K562 (cell line): ENCODE data around the gene CNTN4. TPM values are rescaled to one million over a fixed set of nuclear protein-coding genes. Genes with fewer than 3 reads are reported as not detected.

ENCODE experiments used
- ATAC-seq: fragments of 200-7000 bp; cut with Tn5 transposase; 3 replicates; pipeline ENCODE4 v1.9.1; 2020; ENCODE audit warnings: moderate library complexity
- BruUV-seq: library from RNA; stranded (reverse); fragments of 400-500 nt; replicated peaks from 2 replicates; lab custom pipeline; 2021; lab: Mats Ljungman, UMichigan
- CTCF ChIA-PET: fragments of 300-600 bp; formaldehyde crosslinking; extraction: SDS; loops from one replicate; lab custom pipeline; 2021; ENCODE audit warnings: low intra/inter-chr PET ratio; lab: Yijun Ruan, JAX
- POLR2A ChIA-PET: fragments of 300-600, 350-650 bp; sonication (Branson Sonifier 250); formaldehyde crosslinking; extraction: SDS; loops from one replicate; lab custom pipeline; 2021; ENCODE audit warnings: antibody characterized with exemption, inconsistent platforms; lab: Yijun Ruan, JAX
- DNase-seq, 4 experiments: peaks; one replicate each; pipeline versions ENCODE4 v3.0.0 to v3.0.0-alpha.2; 2011 to 2018; ENCODE audit warnings: low spot score in 3 of 4, mixed read lengths in 3 of 4; ENCODE audit errors: extremely low read depth in 1 of 4
- FAIRE-seq: peaks from 2 replicates; lab custom pipeline; 2011; peaks lifted over from hg19 to GRCh38; lab: Jason Lieb, UNC
- H2AFZ ChIP-seq: 2 replicates; pipeline ENCODE4 v1.6.0; 2011; ENCODE audit warnings: low read depth, low read length, control low read depth, inconsistent platforms
- H3K27ac ChIP-seq: fragments of 200-600 bp; 3 replicates; pipeline ENCODE4 v1.8.0; 2011; ENCODE audit warnings: low read depth, mild to moderate bottlenecking, control low read depth, inconsistent platforms, low read length, moderate library complexity, mixed read lengths; ENCODE audit errors: extremely low read depth
- H3K27me3 ChIP-seq, 2 experiments: fragments of 300-600 bp in 1 of 2; 2 replicates in 1 of 2; 3 replicates in 1 of 2; pipeline versions ENCODE4 v1.6.0 to v1.8.0; 2011; ENCODE audit warnings: inconsistent platforms in 2 of 2, low read length in 2 of 2, mild to moderate bottlenecking in 1 of 2, mixed read lengths in 1 of 2, moderate library complexity in 1 of 2; ENCODE audit not compliant: control insufficient read depth in 2 of 2, insufficient read depth in 2 of 2
- H3K36me3 ChIP-seq: fragments of 300-600 bp; 3 replicates; pipeline ENCODE4 v1.8.0; 2011; ENCODE audit warnings: mild to moderate bottlenecking, low read length, inconsistent platforms; ENCODE audit not compliant: control insufficient read depth, insufficient read depth
- H3K4me1 ChIP-seq, 2 experiments: fragments of 200-600 bp in 1 of 2; replicated peaks in 1 of 2; 2 replicates in 1 of 2; 3 replicates in 1 of 2; pipeline versions ENCODE4 v1.5.1 to v1.8.0; 2011; ENCODE audit warnings: inconsistent platforms in 2 of 2, low read length in 2 of 2, mild to moderate bottlenecking in 1 of 2, mixed read lengths in 1 of 2, moderate library complexity in 1 of 2; ENCODE audit not compliant: control insufficient read depth in 2 of 2, insufficient read depth in 2 of 2
- H3K4me2 ChIP-seq: 2 replicates; pipeline ENCODE4 v1.6.1; 2011; ENCODE audit warnings: low read length, control low read depth, inconsistent platforms, mixed read lengths; ENCODE audit not compliant: insufficient read depth
- H3K4me3 ChIP-seq: fragments of 200-600 bp; sonication (generic), shearing (Covaris generic); 2 replicates; pipeline ENCODE4 v1.5.1; 2016; ENCODE audit warnings: control low read depth, inconsistent platforms
- H3K79me2 ChIP-seq: fragments of 200-600 bp; 3 replicates; pipeline ENCODE4 v1.8.0; 2011; ENCODE audit warnings: low read length, inconsistent platforms; ENCODE audit not compliant: control insufficient read depth, insufficient read depth
- H3K9ac ChIP-seq, 2 experiments: 2 replicates each; pipeline versions ENCODE4 v1.6.0 to v1.6.1; 2011; ENCODE audit warnings: low read depth in 2 of 2, low read length in 2 of 2, control low read depth in 1 of 2, inconsistent platforms in 1 of 2, mild to moderate bottlenecking in 1 of 2, mixed read lengths in 1 of 2; ENCODE audit not compliant: insufficient read depth in 1 of 2
- H3K9me1 ChIP-seq: one replicate; pipeline ENCODE4 v1.6.0; 2011; ENCODE audit warnings: inconsistent platforms, mild to moderate bottlenecking, low read length, moderate library complexity; ENCODE audit not compliant: control insufficient read depth, insufficient read depth
- H3K9me3 ChIP-seq: replicated peaks from 2 replicates; pipeline ENCODE4 v1.5.1; 2011; ENCODE audit warnings: low read depth, low read length, inconsistent platforms; ENCODE audit not compliant: control insufficient read depth, insufficient read depth
- H4K20me1 ChIP-seq: replicated peaks from 2 replicates; pipeline ENCODE4 v1.6.1; 2011; ENCODE audit warnings: low read length, inconsistent platforms, mixed read lengths; ENCODE audit not compliant: control insufficient read depth, insufficient read depth
- BMI1 ChIP-seq: fragments of 150-350 bp; IDR thresholded peaks from 2 replicates; pipeline ENCODE4 v1.6.1; 2014; ENCODE audit warnings: low read length
- GATAD2A ChIP-seq: fragments of 450-650 bp; IDR thresholded peaks from 2 replicates; pipeline ENCODE4 v1.6.1; 2017
- HEY1 ChIP-seq: fragments of 250-450 bp; sonication (Bioruptor Pico); IDR thresholded peaks from 2 replicates; pipeline ENCODE4 v1.5.0; 2020; ENCODE audit warnings: mild to moderate bottlenecking, moderate library complexity, borderline replicate concordance
- MED1 ChIP-seq: sonication (generic); formaldehyde crosslinking; IDR thresholded peaks from 2 replicates; pipeline ENCODE4 v1.8.1; 2023; ENCODE audit warnings: missing genetic modification reagents, borderline replicate concordance
- NCOA4 ChIP-seq: fragments of 450-650 bp; IDR thresholded peaks from 2 replicates; pipeline ENCODE4 v1.6.1; 2018; ENCODE audit warnings: mild to moderate bottlenecking; ENCODE audit not compliant: partially characterized antibody
- RUNX1 ChIP-seq: sonication (generic); IDR thresholded peaks from 2 replicates; pipeline ENCODE4 v1.6.1; 2016; ENCODE audit warnings: antibody characterized with exemption, low read depth
- SAFB ChIP-seq: fragments of 200-400 bp; formaldehyde crosslinking; IDR thresholded peaks from 2 replicates; pipeline ENCODE4 v1.6.1; 2017; ENCODE audit warnings: low read depth, low read length, borderline replicate concordance
- ZNF217 ChIP-seq: sonication (generic); formaldehyde crosslinking; IDR thresholded peaks from 2 replicates; pipeline ENCODE4 v1.8.0; 2022; ENCODE audit warnings: mild to moderate bottlenecking, missing genetic modification reagents
- ZNF274 ChIP-seq: IDR thresholded peaks from 2 replicates; pipeline ENCODE4 v1.6.1; 2011; ENCODE audit warnings: low read depth, mild to moderate bottlenecking, low read length, moderate library complexity, borderline replicate concordance
- WGBS: fragments of 100-300 bp; shearing (Covaris generic); methylation state at CpG from one replicate; pipeline ENCODE4 v1.1.6; 2016; ENCODE audit warnings: low coverage, mixed read lengths; ENCODE audit not compliant: insufficient coverage; ENCODE audit errors: missing lambda C conversion rate; 5-methylcytosine and 5-hydroxymethylcytosine counted together
- in situ Hi-C: fragments of 300-500 bp; cut with MboI; formaldehyde crosslinking; loops from 4 replicates; pipeline ENCODE4 v1.15.0; 2018; ENCODE audit warnings: inconsistent platforms, mixed read lengths
- intact Hi-C: fragments of 100-400 bp; cut with micrococcal nuclease; formaldehyde crosslinking; loops from 2 replicates; pipeline ENCODE4 v1.14.2; 2022
- polyA plus RNA-seq, 8 experiments: library from polyadenylated mRNA; depleted of rRNA in 4 of 8; stranded (reverse) in 5 of 8; unstranded in 3 of 8; fragments of >200 nt; fragmentation: Nextera tagmentation in 2 of 8; fragmentation: Illumina TruSeq in 1 of 8; extraction: Ambion mirVana in 2 of 8; extraction: Trizol in 1 of 8; gene quantifications; 2 replicates each; pipeline versions ENCODE4 v1.2.1 to v1.2.3, GENCODE V29; 2011 to 2014; ENCODE audit warnings: inconsistent platforms in 1 of 8, missing spikeins in 1 of 8
- total RNA-seq, 7 experiments: library from RNA; depleted of rRNA in 6 of 7; stranded (reverse); fragments of >200 nt in 6 of 7; fragmentation: Illumina TruSeq in 2 of 7; extraction: Trizol in 2 of 7; gene quantifications; 2 replicates each; pipeline versions ENCODE4 v1.2.1 to v1.2.3, GENCODE V29; 2011 to 2021; ENCODE audit warnings: low replicate concordance in 1 of 7
- TF ChIP-seq, protein P1 (sequence below): fragments of 250-450 bp; sonication (Bioruptor Pico); IDR thresholded peaks from 2 replicates; pipeline ENCODE4 v1.8.0; 2021; ENCODE audit warnings: moderate library complexity, mild to moderate bottlenecking, inconsistent platforms
- TF ChIP-seq, protein P2 (sequence below): fragments of 450-650 bp; formaldehyde crosslinking; IDR thresholded peaks from 2 replicates; pipeline ENCODE4 v1.4.0; 2020; ENCODE audit warnings: mild to moderate bottlenecking, mixed read lengths
- TF ChIP-seq, protein P3 (sequence below): fragments of 450-650 bp; IDR thresholded peaks from 2 replicates; pipeline ENCODE4 v1.6.1; 2016
- TF ChIP-seq, protein P4 (sequence below): fragments of 450-650 bp; formaldehyde crosslinking; IDR thresholded peaks from 2 replicates; pipeline ENCODE4 v1.4.0; 2022; ENCODE audit warnings: missing genetic modification characterization

The CNTN4 gene
- total and polyA plus RNA-seq, 9 of the 15 experiments (the other 6 are each of a cell fraction or from before 2014, with no cell fraction given): not detected

DNA sequence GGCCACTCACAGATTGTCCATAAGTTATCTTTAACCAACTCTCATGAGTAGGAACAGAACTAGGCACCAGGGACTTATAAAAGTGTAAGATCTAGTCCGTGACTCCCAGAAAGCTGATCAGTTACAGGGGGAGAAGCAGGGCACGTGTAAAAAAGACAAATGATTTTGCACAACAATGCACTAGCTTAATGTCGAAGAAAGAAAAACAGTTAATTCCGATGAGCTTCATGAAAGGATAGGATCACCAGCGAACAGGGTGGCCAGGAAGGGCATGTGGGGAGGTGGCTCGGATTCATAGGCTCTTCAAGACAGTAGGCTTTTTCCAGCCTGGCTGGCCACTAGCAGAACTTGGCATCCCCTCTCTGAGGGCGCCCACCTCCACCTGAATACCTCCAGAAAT, 921.5 kb downstream of the CNTN4 start:
- Histone ChIP-seq H3K36me3 (no peaks in the 10 kb centered on the region), H3K9ac (no peak overlapping the region), H3K27ac (no peak overlapping the region), H3K79me2 (no peaks in the 10 kb centered on the region), H3K4me3 (no peak overlapping the region), H3K4me1 (no peaks in the 10 kb centered on the region), H4K20me1 (no peaks in the 10 kb centered on the region), H3K27me3 (no peaks in the 10 kb centered on the region), H3K4me2 (no peak overlapping the region), H2AFZ (no peak overlapping the region), H3K9me3 (no peaks in the 10 kb centered on the region), H3K9me1 (no peaks in the 10 kb centered on the region)
- BruUV-seq: no TSS peak
- under 1% methylated on average over 7 of the region's 7 CpGs for WGBS
- FAIRE-seq: no peak
- intact Hi-C loops: no loop called here
- DNase-seq: no peak
- ATAC-seq: no peak
- POLR2A ChIA-PET: no interaction called here
- CTCF ChIA-PET: no interaction called here
- in situ Hi-C loops: no loop called here
- no peak for TF ChIP-seq MED1 (CRISPR knock-in tag)
- TF ChIP-seq, protein P1, sequence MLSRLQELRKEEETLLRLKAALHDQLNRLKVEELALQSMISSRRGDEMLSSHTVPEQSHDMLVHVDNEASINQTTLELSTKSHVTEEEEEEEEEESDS (CRISPR knock-in tag): no peak
- TF ChIP-seq HEY1: no peak

DNA sequence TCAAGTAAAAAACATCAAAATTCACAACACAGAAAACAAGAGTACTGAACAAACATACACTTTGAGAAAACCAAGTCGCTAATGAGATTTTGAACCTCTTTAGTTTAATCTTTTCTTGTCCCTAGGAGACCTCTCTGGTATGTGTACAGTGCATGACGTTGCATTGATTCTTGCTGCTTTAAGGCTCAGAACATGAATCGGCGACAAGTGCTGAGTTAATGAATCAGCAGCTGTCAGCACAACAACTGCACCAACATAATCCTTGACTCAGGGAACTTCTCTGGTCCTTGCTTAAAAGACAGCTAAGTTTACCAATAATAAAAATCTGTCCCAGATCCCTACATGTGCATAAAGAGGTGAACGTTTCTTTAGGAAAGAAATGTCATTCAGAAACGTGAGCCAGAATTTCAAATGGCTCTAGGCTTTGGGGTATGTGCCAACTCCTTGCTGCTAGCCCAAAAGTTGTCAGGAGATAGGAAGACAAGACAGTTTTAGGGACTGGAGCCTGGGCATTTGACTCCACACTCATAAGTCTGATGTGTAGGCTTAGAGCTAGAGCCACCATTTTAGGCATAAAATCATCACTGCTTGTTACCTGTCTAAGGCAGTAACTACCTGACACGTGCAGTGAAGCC, 924.6 kb downstream of the CNTN4 start:
- Histone ChIP-seq H3K27ac (no peak overlapping the region), H3K4me3 (no peak overlapping the region), H4K20me1 (no peaks in the 10 kb centered on the region), H3K4me1 (no peaks in the 10 kb centered on the region), H3K9me3 (no peaks in the 10 kb centered on the region), H3K9ac (no peak overlapping the region), H3K9me1 (no peaks in the 10 kb centered on the region), H3K79me2 (no peaks in the 10 kb centered on the region), H2AFZ (no peak overlapping the region), H3K27me3 (no peaks in the 10 kb centered on the region), H3K36me3 (no peaks in the 10 kb centered on the region), H3K4me2 (no peak overlapping the region)
- 2% methylated on average over 7 of the region's 7 CpGs for WGBS
- ATAC-seq: no peak
- DNase-seq: no peak
- FAIRE-seq: peak; percentile 32
- ChIA-PET CTCF (no interaction called here), POLR2A (no interaction called here)
- BruUV-seq: no TSS peak
- intact Hi-C loops: no loop called here
- in situ Hi-C loops: no loop called here
- TF ChIP-seq SAFB: no peak
- TF ChIP-seq, protein P2, sequence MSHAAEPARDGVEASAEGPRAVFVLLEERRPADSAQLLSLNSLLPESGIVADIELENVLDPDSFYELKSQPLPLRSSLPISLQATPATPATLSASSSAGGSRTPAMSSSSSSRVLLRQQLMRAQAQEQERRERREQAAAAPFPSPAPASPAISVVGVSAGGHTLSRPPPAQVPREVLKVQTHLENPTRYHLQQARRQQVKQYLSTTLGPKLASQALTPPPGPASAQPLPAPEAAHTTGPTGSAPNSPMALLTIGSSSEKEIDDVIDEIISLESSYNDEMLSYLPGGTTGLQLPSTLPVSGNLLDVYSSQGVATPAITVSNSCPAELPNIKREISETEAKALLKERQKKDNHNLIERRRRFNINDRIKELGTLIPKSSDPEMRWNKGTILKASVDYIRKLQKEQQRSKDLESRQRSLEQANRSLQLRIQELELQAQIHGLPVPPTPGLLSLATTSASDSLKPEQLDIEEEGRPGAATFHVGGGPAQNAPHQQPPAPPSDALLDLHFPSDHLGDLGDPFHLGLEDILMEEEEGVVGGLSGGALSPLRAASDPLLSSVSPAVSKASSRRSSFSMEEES (CRISPR knock-in tag): no peak
- TF ChIP-seq ZNF217: no peak
- TF ChIP-seq, protein P3, sequence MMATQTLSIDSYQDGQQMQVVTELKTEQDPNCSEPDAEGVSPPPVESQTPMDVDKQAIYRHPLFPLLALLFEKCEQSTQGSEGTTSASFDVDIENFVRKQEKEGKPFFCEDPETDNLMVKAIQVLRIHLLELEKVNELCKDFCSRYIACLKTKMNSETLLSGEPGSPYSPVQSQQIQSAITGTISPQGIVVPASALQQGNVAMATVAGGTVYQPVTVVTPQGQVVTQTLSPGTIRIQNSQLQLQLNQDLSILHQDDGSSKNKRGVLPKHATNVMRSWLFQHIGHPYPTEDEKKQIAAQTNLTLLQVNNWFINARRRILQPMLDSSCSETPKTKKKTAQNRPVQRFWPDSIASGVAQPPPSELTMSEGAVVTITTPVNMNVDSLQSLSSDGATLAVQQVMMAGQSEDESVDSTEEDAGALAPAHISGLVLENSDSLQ: 0 out of 2 replicates have a peak, but pooled peaks have one; percentile 7
- TF ChIP-seq RUNX1: no peak
- TF ChIP-seq, protein P4, sequence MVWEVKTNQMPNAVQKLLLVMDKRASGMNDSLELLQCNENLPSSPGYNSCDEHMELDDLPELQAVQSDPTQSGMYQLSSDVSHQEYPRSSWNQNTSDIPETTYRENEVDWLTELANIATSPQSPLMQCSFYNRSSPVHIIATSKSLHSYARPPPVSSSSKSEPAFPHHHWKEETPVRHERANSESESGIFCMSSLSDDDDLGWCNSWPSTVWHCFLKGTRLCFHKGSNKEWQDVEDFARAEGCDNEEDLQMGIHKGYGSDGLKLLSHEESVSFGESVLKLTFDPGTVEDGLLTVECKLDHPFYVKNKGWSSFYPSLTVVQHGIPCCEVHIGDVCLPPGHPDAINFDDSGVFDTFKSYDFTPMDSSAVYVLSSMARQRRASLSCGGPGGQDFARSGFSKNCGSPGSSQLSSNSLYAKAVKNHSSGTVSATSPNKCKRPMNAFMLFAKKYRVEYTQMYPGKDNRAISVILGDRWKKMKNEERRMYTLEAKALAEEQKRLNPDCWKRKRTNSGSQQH (CRISPR knock-in tag): no peak
- TF ChIP-seq BMI1: no peak
- TF ChIP-seq NCOA4: no peak
- no peak for TF ChIP-seq ZNF274
- no peak for TF ChIP-seq GATAD2A
